ENCODE measurements around the gene ZEB2. TPM values are rescaled to one million over a fixed set of nuclear protein-coding genes. Genes with fewer than 3 reads are reported as not detected.

Gene ZEB2
- total RNA-seq, 2 experiments from 2014 or later, result 4.0 to 16.9 TPM

DNA sequence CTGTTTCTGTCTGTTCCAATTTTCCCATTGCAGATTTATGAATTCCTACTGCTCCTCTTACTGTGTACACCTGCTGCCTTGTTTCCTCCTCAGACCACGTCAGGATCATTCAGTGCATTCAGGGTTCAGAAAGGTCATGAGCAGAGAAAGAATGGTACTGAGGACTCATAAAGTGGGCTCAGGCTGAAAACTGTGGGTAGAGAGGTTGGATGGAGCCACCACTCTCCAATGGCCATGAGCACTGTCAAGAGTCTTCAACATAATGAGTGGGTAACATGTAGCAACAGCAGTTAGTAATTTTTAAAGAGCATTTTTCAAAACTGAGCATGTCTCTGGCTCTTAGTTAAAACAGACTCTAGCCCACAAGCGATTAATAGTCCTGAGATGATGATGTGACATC is 138.2 kb downstream of the ZEB2 start:
- Histone ChIP-seq H3K4me2 (ENCODE audit: low read length) (no peak overlapping the region), H3K4me3 (ENCODE audit: low read depth, low read length, poor library complexity, severe bottlenecking) (no peak overlapping the region), H3K27ac (ENCODE audit: low read depth, low read length, poor library complexity, severe bottlenecking) (no peak overlapping the region), H3K9me3 (ENCODE audit: low read length) (no peaks in the 10 kb centered on the region), H4K20me1 (ENCODE audit: insufficient read depth, low read length) (no peaks in the 10 kb centered on the region), H3K9me2 (ENCODE audit: insufficient read depth, low read length) (no peaks in the 10 kb centered on the region), H3K79me2 (ENCODE audit: insufficient read depth, low read depth, low read length) (no peaks in the 10 kb centered on the region), H3K4me1 (ENCODE audit: insufficient read depth, low read length, poor library complexity, severe bottlenecking) (no peaks in the 10 kb centered on the region), H2AFZ (ENCODE audit: low read length) (no peak overlapping the region), H3K36me3 (ENCODE audit: insufficient read depth, low read length) (no peaks in the 10 kb centered on the region)
- BruUV-seq (replicated peaks), result no TSS peak
- intact Hi-C loops (cut with micrococcal nuclease; ENCODE audit: unreplicated experiment), result no loop called here
- ChIA-PET CTCF (ENCODE audit: unreplicated experiment) (no interaction called here), POLR2A (no interaction called here)
- no peak for DNase-seq (ENCODE audit: low spot score)
- TF ChIP-seq CTCF (conservative IDR thresholded peaks at IDR 0.05; ENCODE audit: low read length) (no peak), EZH2phosphoT487 (IDR thresholded peaks at IDR 0.05; ENCODE audit: borderline replicate concordance, low read depth, low read length) (no peak)

GRCh38 chr2:144379851-144380311 is 140.0 kb downstream of the ZEB2 start:
- POLR2A ChIA-PET, result no interaction called here
- Histone ChIP-seq H2AFZ (ENCODE audit: low read length) (no peak overlapping the region), H3K4me1 (ENCODE audit: insufficient read depth, low read length, poor library complexity, severe bottlenecking) (no peaks in the 10 kb centered on the region), H3K79me2 (ENCODE audit: insufficient read depth, low read depth, low read length) (no peaks in the 10 kb centered on the region), H3K9me2 (ENCODE audit: insufficient read depth, low read length) (no peaks in the 10 kb centered on the region), H3K36me3 (ENCODE audit: insufficient read depth, low read length) (no peaks in the 10 kb centered on the region), H3K4me3 (ENCODE audit: low read depth, low read length, poor library complexity, severe bottlenecking) (no peak overlapping the region), H3K9me3 (ENCODE audit: low read length) (no peaks in the 10 kb centered on the region), H3K4me2 (ENCODE audit: low read length) (no peak overlapping the region), H4K20me1 (ENCODE audit: insufficient read depth, low read length) (no peaks in the 10 kb centered on the region), H3K27ac (ENCODE audit: low read depth, low read length, poor library complexity, severe bottlenecking) (no peak overlapping the region)
- intact Hi-C loops (cut with micrococcal nuclease; ENCODE audit: unreplicated experiment), result no loop called here
- CTCF ChIA-PET (ENCODE audit: unreplicated experiment), result no interaction called here
- TF ChIP-seq CTCF (conservative IDR thresholded peaks at IDR 0.05; ENCODE audit: low read length) (no peak), EZH2phosphoT487 (IDR thresholded peaks at IDR 0.05; ENCODE audit: borderline replicate concordance, low read depth, low read length) (no peak)
- no peak for DNase-seq (ENCODE audit: low spot score)
- no TSS peak for BruUV-seq (replicated peaks)

DNA sequence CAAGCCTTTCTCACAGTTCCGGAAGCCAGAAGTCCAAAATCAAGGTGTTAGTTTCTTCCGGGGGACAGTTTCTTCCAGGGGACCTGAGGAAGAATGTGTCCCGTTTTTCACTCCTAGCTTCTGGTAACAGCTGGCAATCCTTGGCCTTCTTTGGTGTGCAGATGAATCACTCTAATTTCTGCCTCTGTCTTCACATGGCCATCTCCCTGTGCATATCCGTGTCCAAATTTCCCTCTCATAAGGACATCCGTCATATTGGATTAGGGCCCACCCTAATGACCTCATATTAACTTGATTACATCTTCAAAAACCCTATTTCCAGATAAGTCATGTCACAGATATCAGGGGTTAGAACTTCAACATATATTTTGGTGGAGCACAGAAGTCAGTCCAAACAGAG is 141.4 kb downstream of the ZEB2 start:
- BruUV-seq (replicated peaks), result no TSS peak
- Histone ChIP-seq H3K4me1 (ENCODE audit: insufficient read depth, low read length, poor library complexity, severe bottlenecking) (no peaks in the 10 kb centered on the region), H3K36me3 (ENCODE audit: insufficient read depth, low read length) (no peaks in the 10 kb centered on the region), H3K79me2 (ENCODE audit: insufficient read depth, low read depth, low read length) (no peaks in the 10 kb centered on the region), H2AFZ (ENCODE audit: low read length) (no peak overlapping the region), H3K4me2 (ENCODE audit: low read length) (no peak overlapping the region), H3K9me3 (ENCODE audit: low read length) (no peaks in the 10 kb centered on the region), H3K27ac (ENCODE audit: low read depth, low read length, poor library complexity, severe bottlenecking) (no peak overlapping the region), H3K4me3 (ENCODE audit: low read depth, low read length, poor library complexity, severe bottlenecking) (no peak overlapping the region), H3K9me2 (ENCODE audit: insufficient read depth, low read length) (no peaks in the 10 kb centered on the region), H4K20me1 (ENCODE audit: insufficient read depth, low read length) (no peaks in the 10 kb centered on the region)
- ChIA-PET CTCF (ENCODE audit: unreplicated experiment) (no interaction called here), POLR2A (interaction anchor here (1.2 kb wide), 1 partner anchor 12 kb away, joined by 3 read pairs; no protein-coding TSS in a partner anchor)
- TF ChIP-seq CTCF (conservative IDR thresholded peaks at IDR 0.05; ENCODE audit: low read length) (no peak), EZH2phosphoT487 (IDR thresholded peaks at IDR 0.05; ENCODE audit: borderline replicate concordance, low read depth, low read length) (no peak)
- intact Hi-C loops (cut with micrococcal nuclease; ENCODE audit: unreplicated experiment), result no loop called here
- DNase-seq (ENCODE audit: low spot score), result no peak

All from OCI-LY7 (cell line).